ENCODE results near the gene CHRDL2.

The CHRDL2 gene

DNA sequence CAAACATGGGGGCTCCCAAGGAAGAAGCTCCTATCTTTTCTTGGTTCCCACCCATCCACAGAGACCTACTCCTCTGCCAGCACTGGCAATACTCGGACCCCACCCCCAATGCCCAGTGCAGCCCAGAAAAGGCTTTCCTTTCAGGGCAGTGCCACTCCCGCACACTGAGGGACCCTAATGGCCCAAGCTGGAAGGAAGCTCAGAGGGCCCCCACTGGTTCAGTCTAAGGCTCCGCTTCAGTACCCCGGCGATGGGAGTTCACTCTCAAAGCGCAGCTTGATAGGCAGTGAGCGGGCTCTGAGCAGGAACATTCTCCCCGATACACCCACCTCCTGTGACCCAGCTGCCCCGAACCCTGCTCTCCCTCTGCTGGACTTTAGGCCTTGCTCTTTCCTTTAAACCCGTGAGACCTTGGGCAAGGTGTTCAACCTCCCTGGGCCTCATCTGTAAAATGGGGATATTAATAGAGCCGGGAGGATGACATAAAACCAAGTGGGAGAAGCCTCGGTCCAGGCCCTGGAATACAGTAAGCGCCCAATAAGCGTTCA lies 48.4 kb downstream of the CHRDL2 start:
- TF ChIP-seq ISL1 (CRISPR knock-in tag; IDR thresholded peaks at IDR 0.05) (no peak), BACH2 (CRISPR knock-in tag; IDR thresholded peaks at IDR 0.05; ENCODE audit: borderline replicate concordance) (no peak), CSRNP3 (CRISPR knock-in tag; IDR thresholded peaks at IDR 0.05) (no peak), ARNTL (CRISPR knock-in tag; IDR thresholded peaks at IDR 0.05; ENCODE audit: borderline replicate concordance, low read depth) (no peak), TCF4 (CRISPR knock-in tag; IDR thresholded peaks at IDR 0.05; ENCODE audit: borderline replicate concordance) (no peak), ZNF565 (CRISPR knock-in tag; conservative IDR thresholded peaks at IDR 0.05; ENCODE audit: low read depth) (no peak), ZFP30 (CRISPR knock-in tag; IDR thresholded peaks at IDR 0.05) (no peak), ZNF8 (CRISPR knock-in tag; IDR thresholded peaks at IDR 0.05) (no peak), GLIS3 (CRISPR knock-in tag; IDR thresholded peaks at IDR 0.05) (no peak)
- TF ChIP-seq, protein P1, sequence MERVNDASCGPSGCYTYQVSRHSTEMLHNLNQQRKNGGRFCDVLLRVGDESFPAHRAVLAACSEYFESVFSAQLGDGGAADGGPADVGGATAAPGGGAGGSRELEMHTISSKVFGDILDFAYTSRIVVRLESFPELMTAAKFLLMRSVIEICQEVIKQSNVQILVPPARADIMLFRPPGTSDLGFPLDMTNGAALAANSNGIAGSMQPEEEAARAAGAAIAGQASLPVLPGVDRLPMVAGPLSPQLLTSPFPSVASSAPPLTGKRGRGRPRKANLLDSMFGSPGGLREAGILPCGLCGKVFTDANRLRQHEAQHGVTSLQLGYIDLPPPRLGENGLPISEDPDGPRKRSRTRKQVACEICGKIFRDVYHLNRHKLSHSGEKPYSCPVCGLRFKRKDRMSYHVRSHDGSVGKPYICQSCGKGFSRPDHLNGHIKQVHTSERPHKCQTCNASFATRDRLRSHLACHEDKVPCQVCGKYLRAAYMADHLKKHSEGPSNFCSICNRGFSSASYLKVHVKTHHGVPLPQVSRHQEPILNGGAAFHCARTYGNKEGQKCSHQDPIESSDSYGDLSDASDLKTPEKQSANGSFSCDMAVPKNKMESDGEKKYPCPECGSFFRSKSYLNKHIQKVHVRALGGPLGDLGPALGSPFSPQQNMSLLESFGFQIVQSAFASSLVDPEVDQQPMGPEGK (CRISPR knock-in tag; IDR thresholded peaks at IDR 0.05; ENCODE audit: borderline replicate concordance) = no peak
- TF ChIP-seq, protein P2, sequence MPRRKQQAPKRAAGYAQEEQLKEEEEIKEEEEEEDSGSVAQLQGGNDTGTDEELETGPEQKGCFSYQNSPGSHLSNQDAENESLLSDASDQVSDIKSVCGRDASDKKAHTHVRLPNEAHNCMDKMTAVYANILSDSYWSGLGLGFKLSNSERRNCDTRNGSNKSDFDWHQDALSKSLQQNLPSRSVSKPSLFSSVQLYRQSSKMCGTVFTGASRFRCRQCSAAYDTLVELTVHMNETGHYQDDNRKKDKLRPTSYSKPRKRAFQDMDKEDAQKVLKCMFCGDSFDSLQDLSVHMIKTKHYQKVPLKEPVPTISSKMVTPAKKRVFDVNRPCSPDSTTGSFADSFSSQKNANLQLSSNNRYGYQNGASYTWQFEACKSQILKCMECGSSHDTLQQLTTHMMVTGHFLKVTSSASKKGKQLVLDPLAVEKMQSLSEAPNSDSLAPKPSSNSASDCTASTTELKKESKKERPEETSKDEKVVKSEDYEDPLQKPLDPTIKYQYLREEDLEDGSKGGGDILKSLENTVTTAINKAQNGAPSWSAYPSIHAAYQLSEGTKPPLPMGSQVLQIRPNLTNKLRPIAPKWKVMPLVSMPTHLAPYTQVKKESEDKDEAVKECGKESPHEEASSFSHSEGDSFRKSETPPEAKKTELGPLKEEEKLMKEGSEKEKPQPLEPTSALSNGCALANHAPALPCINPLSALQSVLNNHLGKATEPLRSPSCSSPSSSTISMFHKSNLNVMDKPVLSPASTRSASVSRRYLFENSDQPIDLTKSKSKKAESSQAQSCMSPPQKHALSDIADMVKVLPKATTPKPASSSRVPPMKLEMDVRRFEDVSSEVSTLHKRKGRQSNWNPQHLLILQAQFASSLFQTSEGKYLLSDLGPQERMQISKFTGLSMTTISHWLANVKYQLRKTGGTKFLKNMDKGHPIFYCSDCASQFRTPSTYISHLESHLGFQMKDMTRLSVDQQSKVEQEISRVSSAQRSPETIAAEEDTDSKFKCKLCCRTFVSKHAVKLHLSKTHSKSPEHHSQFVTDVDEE (CRISPR knock-in tag; IDR thresholded peaks at IDR 0.05) = no peak
- TF ChIP-seq, protein P3, sequence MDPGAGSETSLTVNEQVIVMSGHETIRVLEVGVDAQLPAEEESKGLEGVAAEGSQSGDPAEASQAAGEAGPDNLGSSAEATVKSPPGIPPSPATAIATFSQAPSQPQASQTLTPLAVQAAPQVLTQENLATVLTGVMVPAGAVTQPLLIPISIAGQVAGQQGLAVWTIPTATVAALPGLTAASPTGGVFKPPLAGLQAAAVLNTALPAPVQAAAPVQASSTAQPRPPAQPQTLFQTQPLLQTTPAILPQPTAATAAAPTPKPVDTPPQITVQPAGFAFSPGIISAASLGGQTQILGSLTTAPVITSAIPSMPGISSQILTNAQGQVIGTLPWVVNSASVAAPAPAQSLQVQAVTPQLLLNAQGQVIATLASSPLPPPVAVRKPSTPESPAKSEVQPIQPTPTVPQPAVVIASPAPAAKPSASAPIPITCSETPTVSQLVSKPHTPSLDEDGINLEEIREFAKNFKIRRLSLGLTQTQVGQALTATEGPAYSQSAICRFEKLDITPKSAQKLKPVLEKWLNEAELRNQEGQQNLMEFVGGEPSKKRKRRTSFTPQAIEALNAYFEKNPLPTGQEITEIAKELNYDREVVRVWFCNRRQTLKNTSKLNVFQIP (CRISPR knock-in tag; IDR thresholded peaks at IDR 0.05; ENCODE audit: borderline replicate concordance, low read depth) = no peak
- ATAC-seq = no peak

GRCh38 chr11:74681686-74682651 lies 49.3 kb downstream of the CHRDL2 start:
- TF ChIP-seq GLIS3 (CRISPR knock-in tag; IDR thresholded peaks at IDR 0.05) (no peak), ISL1 (CRISPR knock-in tag; IDR thresholded peaks at IDR 0.05) (no peak), BACH2 (CRISPR knock-in tag; IDR thresholded peaks at IDR 0.05; ENCODE audit: borderline replicate concordance) (no peak), ZNF565 (CRISPR knock-in tag; conservative IDR thresholded peaks at IDR 0.05; ENCODE audit: low read depth) (no peak)
- peak; percentile 10; the same call in 2 of the 3 replicates for ATAC-seq

DNA sequence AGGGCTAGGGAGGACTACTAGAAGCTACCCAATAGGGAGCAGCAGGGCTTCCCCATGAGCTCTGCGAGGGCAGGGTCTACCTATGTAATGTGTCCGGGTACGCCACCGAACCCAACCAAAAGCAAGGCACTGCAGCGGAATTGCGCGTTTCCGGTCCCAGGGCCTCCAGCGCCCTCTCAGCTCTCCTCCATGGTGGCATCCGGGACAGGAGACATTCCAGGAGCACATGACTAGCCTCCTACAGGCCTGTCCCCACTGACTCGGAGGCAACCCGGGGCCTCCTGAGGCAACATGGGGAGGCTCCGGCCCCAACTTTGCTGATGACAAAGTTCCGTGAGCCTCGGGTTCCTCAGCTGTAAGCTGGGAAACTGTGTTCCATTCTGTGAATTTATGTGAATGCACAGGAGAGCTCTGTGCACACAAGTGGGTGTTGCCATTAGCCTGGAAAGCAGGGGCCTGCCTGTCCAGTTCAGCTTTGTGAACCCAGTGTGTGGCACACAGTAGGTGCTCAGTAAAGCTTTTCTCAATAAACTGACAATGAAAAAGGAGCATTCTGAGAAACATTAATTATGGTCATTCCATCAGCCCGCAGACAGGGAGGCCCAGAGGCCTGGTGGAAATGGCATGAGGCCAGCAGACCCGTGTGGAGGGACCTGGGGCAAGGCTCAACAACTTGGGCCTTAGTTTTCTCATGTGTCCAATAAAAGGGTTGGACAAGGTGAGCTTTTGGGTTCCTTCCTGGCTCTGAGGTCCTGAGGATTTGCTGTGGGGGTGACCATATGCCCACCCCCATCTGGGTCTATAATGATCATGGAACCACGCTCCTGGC lies 50.3 kb downstream of the CHRDL2 start:
- TF ChIP-seq ISL1 (CRISPR knock-in tag; IDR thresholded peaks at IDR 0.05) = no peak
- TF ChIP-seq ZC3H10 (CRISPR knock-in tag; IDR thresholded peaks at IDR 0.05) = no peak
- no peak for TF ChIP-seq TCF4 (CRISPR knock-in tag; IDR thresholded peaks at IDR 0.05; ENCODE audit: borderline replicate concordance)
- TF ChIP-seq, protein P3 (CRISPR knock-in tag; IDR thresholded peaks at IDR 0.05; ENCODE audit: borderline replicate concordance, low read depth) = no peak
- no peak for TF ChIP-seq ARNTL (CRISPR knock-in tag; IDR thresholded peaks at IDR 0.05; ENCODE audit: borderline replicate concordance, low read depth)
- no peak for TF ChIP-seq ZFP3 (CRISPR knock-in tag; IDR thresholded peaks at IDR 0.05)
- no peak for TF ChIP-seq CSDC2 (CRISPR knock-in tag; IDR thresholded peaks at IDR 0.05)
- TF ChIP-seq ZNF8 (CRISPR knock-in tag; IDR thresholded peaks at IDR 0.05) = no peak
- no peak for TF ChIP-seq RARB (CRISPR knock-in tag; IDR thresholded peaks at IDR 0.05)
- ATAC-seq = no peak

All from SK-N-SH treated with all-trans-retinoic acid at 6 μM for 48 hours (cell line).